IPS DF 19.7 (cell line): ENCODE data around the gene ACOXL.

Experiments
- DNase-seq: peaks from one replicate; pipeline ENCODE4 v3.0.0-alpha.2; 2013; ENCODE audit warnings: low read depth, low spot score

ACOXL gene

GRCh38 chr2:111113838-111114237 lies 381.5 kb downstream of the ACOXL start:
- no peak for DNase-seq

DNA sequence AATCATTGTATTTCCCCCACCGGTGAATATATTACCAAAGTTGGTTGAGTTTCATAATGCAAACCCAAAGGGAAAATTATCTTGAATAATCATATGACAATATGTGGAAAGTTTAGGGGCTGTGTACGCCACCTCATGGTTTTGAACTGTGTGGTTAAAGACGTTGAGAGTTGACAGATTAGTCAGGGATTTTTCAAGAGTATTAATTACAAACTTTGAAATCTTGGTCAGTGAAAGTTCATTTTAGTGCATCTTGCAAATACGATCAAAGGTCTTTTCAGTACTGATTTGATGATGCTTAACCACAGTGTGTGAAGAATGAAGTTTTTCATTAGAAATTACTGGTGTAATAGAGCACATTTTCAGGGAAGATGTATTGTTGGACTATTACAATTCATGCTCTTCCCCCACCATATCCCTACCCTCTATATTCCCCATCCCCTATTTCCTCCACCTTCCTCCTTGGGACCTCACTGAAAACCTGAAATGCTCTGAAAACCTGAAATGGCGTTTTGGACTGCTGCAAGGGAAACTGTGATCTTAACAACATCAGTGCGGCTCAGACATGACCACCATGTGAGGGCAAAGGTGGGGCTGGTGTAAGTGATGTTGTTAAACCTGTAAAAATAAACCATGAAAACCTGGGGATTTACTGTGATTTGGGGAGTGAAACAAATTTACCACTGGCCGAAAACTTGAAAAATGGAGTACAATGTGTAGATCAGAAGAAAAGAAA lies 383.8 kb downstream of the ACOXL start:
- DNase-seq = no peak

GRCh38 chr2:111116843-111117597 lies 384.6 kb downstream of the ACOXL start:
- DNase-seq = no peak

GRCh38 chr2:111117598-111118480 lies 385.5 kb downstream of the ACOXL start:
- DNase-seq = no peak

DNA sequence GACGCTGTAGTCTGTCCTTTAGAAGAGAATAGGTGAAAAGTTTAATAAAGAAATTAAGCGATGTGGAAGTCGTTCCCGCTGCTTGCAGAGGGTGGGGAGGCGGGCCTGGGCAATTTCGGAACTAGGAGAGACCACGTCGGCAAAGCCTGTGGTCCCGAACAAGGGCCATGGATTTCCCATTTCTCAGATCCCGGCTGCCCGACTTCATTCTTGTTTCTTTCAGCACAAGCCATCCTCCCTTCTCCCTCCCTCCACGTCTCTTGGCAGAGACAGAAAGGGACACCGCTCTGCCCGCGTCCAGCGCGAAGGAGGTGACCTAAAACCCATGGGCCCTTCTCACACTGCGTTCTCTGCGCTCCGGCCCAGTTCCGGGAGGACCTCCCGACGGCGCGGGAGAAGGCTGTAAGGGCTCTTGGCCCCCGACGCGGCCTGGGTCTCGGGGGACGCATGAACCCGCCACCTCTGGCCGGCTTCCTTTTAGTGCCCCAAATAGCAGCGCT lies 386.2 kb downstream of the ACOXL start:
- no peak for DNase-seq

DNA sequence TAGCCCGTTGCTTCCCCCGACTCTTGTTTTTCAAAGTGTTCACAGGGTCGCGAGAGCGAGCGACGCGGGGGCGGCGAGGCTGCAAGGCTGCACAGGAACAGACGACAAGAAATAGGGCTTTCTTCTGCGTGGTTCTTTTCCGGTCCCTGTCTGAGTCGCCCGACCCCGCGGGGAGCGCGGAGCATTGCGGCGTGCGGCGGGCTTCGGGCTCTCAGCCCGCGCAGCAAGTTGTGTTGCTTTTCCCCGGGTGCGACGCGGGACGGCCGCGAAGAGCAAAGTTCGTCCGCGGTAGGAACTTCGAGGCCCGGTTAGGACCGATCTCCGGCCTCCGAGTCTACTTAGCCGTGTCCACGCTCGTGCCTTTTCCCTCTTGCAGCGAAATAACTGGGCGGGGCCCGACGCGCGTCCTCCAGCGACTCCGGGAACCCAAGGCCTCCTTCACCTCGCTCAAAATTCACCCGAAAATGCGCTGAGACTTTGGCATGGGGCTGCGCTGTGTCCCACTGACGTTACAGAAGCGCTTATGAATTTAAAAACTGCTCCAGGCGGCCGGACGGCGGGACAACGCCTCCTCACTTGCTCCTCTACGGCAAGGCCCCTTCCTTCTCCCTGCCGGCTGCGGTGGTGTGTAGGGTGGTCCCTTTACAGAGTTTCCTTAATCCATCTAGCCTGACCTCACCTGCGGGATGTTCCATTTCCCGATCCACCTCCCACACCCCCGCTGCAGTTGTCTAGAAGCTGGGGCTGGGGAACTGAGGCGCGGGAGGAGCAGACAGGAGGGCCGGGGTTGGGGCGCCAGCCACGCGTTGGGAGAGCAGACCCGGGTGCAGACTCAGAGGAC lies 386.8 kb downstream of the ACOXL start:
- DNase-seq = no peak

GRCh38 chr2:111119822-111120252 lies 387.5 kb downstream of the ACOXL start:
- no peak for DNase-seq

- DNase-seq = no peak
These were observed 388.1 kb downstream of the ACOXL start, which contains the start of gene BCL2L11 for GRCh38 chr2:111120253-111121027. Gene BCL2L11, plus strand, starts transcription at chr2:111120914. Its CDS starts 2,832 bp downstream, at chr2:111123746.

DNA sequence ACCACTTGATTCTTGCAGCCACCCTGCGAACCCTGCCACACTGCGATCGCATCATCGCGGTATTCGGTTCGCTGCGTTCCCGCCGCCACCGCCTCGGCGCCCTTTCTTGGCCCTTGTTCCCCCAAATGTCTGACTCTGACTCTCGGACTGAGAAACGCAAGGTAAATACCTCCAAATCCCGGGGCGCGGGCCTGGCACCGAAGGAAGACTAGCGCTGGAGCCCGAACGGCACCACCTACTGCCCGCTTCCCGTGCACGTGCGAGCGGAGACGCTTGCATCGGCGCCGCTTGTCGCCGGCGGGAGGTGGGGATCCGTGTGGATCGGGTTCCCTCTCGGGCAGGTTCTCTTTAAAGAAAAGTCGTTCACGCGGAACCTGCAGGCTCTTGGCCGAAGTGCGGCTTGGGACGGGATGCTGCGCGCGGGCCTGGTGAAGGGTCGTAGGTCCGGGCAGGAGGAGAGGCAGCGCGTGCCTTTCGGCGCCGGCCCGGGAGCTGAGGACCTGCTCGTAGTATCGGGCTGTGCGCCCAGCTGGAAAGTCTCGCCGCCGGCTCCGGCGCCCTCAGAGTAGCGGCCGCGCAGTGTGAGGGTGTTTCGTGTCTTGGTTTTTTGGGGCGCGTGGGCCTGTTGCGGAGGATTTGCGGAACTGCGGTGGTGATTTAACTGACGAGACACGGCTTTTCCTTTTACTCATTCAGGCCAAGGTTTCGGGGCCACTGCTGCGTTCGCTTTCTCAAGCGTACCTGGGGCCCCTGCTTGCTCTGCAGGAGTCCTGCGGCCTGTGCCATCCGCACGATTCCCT lies 388.9 kb downstream of the ACOXL start:
- no peak for DNase-seq

DNA sequence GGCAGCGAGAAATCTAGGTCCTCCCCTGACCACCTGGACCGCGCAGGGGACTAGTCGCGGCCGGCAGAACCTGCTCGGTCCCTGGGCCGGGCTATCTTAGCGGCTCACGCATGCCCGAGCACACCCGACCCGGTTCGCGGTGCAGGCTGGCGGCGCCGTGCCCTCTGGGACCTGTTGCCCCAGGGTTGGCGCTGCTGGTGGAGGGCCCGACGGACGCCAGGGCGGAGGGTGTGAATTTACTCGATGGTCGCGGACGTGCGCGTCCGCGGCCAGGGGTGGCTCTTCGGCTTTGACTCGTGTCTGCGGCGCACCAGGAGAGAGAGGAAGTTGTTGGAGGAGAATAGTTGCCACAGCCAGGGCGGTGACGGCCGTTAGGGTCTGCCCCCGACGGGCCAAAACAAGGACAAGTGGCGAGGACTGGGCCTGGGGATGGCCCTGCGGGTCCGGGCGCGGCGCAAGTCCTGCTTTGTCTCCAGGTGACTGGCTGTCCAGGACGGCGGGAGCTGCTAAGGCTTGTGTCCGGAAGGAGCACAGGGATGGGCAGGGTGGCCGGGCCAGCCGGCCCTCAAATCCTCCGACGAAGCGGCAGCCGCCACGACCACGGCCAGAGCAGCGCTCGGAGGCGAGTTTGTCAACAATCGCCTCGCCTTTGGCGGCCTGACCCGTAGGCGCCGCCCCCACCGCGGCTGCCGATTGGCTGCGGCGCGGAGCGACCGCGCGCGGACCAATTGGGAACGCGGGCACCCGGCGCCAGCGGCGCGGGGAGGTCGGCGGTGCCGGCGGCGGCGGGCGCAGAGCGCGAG lies 389.7 kb downstream of the ACOXL start:
- DNase-seq = no peak

- no peak for DNase-seq
These were observed 390.5 kb downstream of the ACOXL start for GRCh38 chr2:111122631-111123421.

DNA sequence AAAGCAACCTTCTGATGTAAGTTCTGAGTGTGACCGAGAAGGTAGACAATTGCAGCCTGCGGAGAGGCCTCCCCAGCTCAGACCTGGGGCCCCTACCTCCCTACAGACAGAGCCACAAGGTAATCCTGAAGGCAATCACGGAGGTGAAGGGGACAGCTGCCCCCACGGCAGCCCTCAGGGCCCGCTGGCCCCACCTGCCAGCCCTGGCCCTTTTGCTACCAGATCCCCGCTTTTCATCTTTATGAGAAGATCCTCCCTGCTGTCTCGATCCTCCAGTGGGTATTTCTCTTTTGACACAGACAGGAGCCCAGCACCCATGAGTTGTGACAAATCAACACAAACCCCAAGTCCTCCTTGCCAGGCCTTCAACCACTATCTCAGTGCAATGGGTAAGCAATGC lies 391.4 kb downstream of the ACOXL start:
- no peak for DNase-seq

DNA sequence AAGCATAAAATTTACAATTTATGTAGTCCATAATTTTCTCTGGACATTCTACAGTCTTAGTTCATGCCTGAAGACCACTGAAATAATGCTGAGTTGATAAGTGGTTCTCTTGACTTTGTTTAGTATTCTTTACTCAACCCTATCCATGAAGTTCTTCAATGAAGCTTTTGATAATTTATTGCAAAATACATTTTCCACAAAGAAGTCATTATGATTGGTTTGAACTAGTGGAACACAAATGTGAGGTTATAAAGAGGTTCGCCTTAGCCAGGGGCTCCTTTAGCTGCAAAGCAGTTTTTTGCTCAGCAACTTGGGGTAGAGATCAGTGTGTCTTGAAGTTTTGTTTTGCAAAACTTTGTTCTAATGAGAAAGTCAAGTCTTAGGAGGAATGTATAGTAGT lies 394.2 kb downstream of the ACOXL start:
- no peak for DNase-seq

DNA sequence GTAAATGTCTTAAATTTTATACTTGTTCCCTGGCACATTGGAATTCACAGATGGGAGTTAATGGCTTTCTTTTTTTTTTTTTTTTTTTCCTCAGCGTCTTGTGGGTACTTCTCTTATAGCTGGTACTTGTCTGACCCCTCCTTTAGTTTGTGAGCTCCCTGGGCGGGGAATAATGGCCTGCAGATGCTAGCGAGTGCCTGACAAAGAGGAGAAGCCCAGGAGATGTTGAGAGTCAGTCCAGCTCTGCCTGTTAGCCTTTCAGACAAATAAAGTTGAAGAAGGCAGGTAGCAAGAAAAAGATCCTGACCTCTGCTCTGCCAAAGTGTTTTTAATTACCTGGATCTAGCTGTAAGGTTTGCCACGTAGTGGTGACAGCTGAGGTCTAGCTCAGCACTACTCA lies 395.0 kb downstream of the ACOXL start:
- DNase-seq = no peak

GRCh38 chr2:111128096-111128495 lies 395.7 kb downstream of the ACOXL start:
- DNase-seq = no peak

GRCh38 chr2:111133603-111134002 lies 401.2 kb downstream of the ACOXL start:
- DNase-seq = no peak

GRCh38 chr2:111134055-111134454 lies 401.7 kb downstream of the ACOXL start:
- no peak for DNase-seq
